NB4 (cell line): ENCODE data around the gene OR4X2.
A peak's percentile ranks its signal among the peaks of the same experiment; 100 is the strongest.
"Not testable (repeated sequence)": the region's sequence is repeated elsewhere in the genome, so short reads cannot be mapped to it uniquely, and the experiment has no call there.

Experiments used
- DNase-seq: peaks from one replicate; pipeline ENCODE4 v3.0.0; 2010; ENCODE audit warnings: low read depth
- H3K4me3 ChIP-seq: one replicate; pipeline ENCODE4 v1.5.1; 2011; ENCODE audit warnings: mild to moderate bottlenecking, low read depth, low read length, moderate library complexity
- CTCF ChIP-seq: IDR thresholded peaks from one replicate; pipeline ENCODE4 v1.5.1; 2012; ENCODE audit warnings: low read depth, low read length
- MAX ChIP-seq: IDR thresholded peaks from 2 replicates; pipeline ENCODE4 v1.6.1; 2011; ENCODE audit warnings: low read depth, low read length
- MYC ChIP-seq: IDR thresholded peaks from 2 replicates; pipeline ENCODE4 v1.6.1; 2011; ENCODE audit warnings: low read depth, low read length
- POLR2A ChIP-seq: IDR thresholded peaks from 2 replicates; pipeline ENCODE4 v1.6.1; 2011; ENCODE audit warnings: mild to moderate bottlenecking; ENCODE audit not compliant: insufficient read length; ENCODE audit errors: extremely low read depth

The OR4X2 gene

GRCh38 chr11:48244804-48245203 lies at the start of gene OR4X2:
OR4X2 (plus strand) TSS chr11:48245104; CDS start chr11:48245104, 0 bp downstream.
- H3K4me3 ChIP-seq = no peak within 1 kb of the TSS
- DNase-seq = no peak
- TF ChIP-seq POLR2A (no peak), MYC (no peak), MAX (no peak), CTCF (no peak)

GRCh38 chr11:48207881-48208280 lies 37.0 kb upstream of the OR4X2 start:
- H3K4me3 ChIP-seq = no peak overlapping the region
- TF ChIP-seq POLR2A (no peak), CTCF (no peak), MYC (no peak), MAX (no peak)
- no peak for DNase-seq

GRCh38 chr11:48210052-48210451 lies 34.9 kb upstream of the OR4X2 start:
- TF ChIP-seq MYC = no peak
- peak; percentile 16 for TF ChIP-seq CTCF
- no peak overlapping the region for H3K4me3 ChIP-seq
- DNase-seq = peak; percentile 25

GRCh38 chr11:48216510-48216909 lies 28.4 kb upstream of the OR4X2 start, which contains the start of gene OR4B1:
OR4B1 (plus strand) TSS chr11:48216810; CDS start chr11:48216810, 0 bp downstream.
- no peak within 1 kb of the TSS for H3K4me3 ChIP-seq
- DNase-seq = no peak
- TF ChIP-seq POLR2A = no peak
- TF ChIP-seq MYC = no peak
- TF ChIP-seq CTCF = no peak
- no peak for TF ChIP-seq MAX

GRCh38 chr11:48228761-48229160 lies 16.1 kb upstream of the OR4X2 start:
- no peak overlapping the region for H3K4me3 ChIP-seq
- no peak for TF ChIP-seq CTCF
- TF ChIP-seq MYC = no peak
- TF ChIP-seq POLR2A = no peak
- no peak for TF ChIP-seq MAX
- DNase-seq = no peak

- H3K4me3 ChIP-seq, DNase-seq: not testable (repeated sequence)
Measured at GRCh38 chr11:48230057-48230456, 14.8 kb upstream of the OR4X2 start.
